Measurements from ENCODE around the gene CANT1.

DNA sequence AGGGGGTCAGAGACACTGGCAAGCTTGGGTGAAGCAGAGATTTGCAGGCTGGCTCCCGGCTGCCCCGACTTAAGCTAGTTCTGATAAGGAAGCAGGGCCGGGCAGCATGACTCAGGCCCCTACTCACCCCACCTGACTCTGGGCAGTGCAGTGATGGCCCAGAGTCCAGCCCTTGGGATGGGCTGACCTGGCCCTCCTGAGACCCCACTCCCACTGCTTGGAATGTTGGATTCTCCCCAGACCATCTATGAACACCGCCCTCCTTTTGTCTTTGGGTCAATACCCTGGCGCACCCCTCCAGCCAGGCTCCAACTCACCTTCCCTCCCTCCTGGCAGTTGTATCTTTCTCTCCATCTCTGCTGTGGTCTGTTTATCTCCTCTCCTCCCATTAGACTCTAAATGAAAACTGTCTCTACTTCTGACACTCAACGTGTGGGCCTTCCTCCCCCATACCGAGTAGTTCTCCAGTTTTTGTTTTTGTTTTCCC lies 50.9 kb downstream of the CANT1 start:
- TF ChIP-seq CTCF (conservative IDR thresholded peaks at IDR 0.05) (no peak), EZH2 (IDR thresholded peaks at IDR 0.05; ENCODE audit: low read depth) (no peak)

Data from PC-9 (cell line).